B cell (primary cell): ENCODE data around the gene TTC27. TPM values are rescaled to one million over a fixed set of nuclear protein-coding genes. Genes with fewer than 3 reads are reported as not detected.

ENCODE experiments used
- ATAC-seq: fragments of 200-7000 bp; cut with Tn5 transposase; one replicate; pipeline ENCODE4 v1.10.0; 2021; ENCODE audit warnings: low read depth, mild to moderate bottlenecking, moderate number of reproducible peaks, moderate library complexity
- CTCF ChIA-PET: fragments of 350-600 bp; sonication (Branson Sonifier 250); formaldehyde crosslinking; loops from one replicate; lab custom pipeline; 2021; ENCODE audit warnings: antibody characterized with exemption, inconsistent platforms; lab: Charles Lee
- POLR2A ChIA-PET: fragments of 350-600 bp; sonication (Branson Sonifier 250); formaldehyde crosslinking; loops from one replicate; lab custom pipeline; 2021; ENCODE audit warnings: antibody characterized with exemption; lab: Charles Lee
- DNase-seq: peaks from one replicate; pipeline ENCODE4 v3.0.0; 2013
- H2AFZ ChIP-seq: 2 replicates; pipeline ENCODE4 v1.6.1; 2012; ENCODE audit warnings: mild to moderate bottlenecking, low read depth, low read length; ENCODE audit not compliant: insufficient read depth, poor library complexity, severe bottlenecking
- H3K27ac ChIP-seq, 2 donors: 1 replicate in 1 of 2; 2 replicates in 1 of 2; pipeline ENCODE4 v1.5.1; 2012 to 2013; ENCODE audit warnings: low read length in 2 of 2, mild to moderate bottlenecking in 2 of 2, moderate library complexity in 1 of 2
- H3K27me3 ChIP-seq, 4 experiments: fragments of 200-600 bp in 1 of 4; sonication (generic) in 1 of 4; replicated peaks in 1 of 4; 1 replicate in 2 of 4; 2 replicates in 2 of 4; pipeline versions ENCODE4 v1.6.1 to v1.7.0; 2013 to 2016; ENCODE audit warnings: low read length in 3 of 4, mild to moderate bottlenecking in 2 of 4, mixed read lengths in 1 of 4, moderate library complexity in 1 of 4; ENCODE audit not compliant: insufficient read depth in 4 of 4, control insufficient read depth in 3 of 4; ENCODE audit errors: control extremely low read depth in 1 of 4
- H3K36me3 ChIP-seq, 2 experiments: replicated peaks in 1 of 2; 1 replicate in 1 of 2; 2 replicates in 1 of 2; pipeline versions ENCODE4 v1.6.1 to v1.7.1; 2013; ENCODE audit warnings: low read length in 1 of 2; ENCODE audit not compliant: insufficient read depth in 2 of 2, control insufficient read depth in 1 of 2; ENCODE audit errors: control extremely low read depth in 1 of 2, extremely low read depth in 1 of 2
- H3K4me1 ChIP-seq, 2 donors: fragments of 200-600 bp in 1 of 2; sonication (generic) in 1 of 2; 1 replicate in 1 of 2; 2 replicates in 1 of 2; pipeline versions ENCODE4 v1.5.1 to v1.6.1; 2013 to 2017; ENCODE audit warnings: low read length in 2 of 2; ENCODE audit not compliant: control insufficient read depth in 2 of 2, insufficient read depth in 2 of 2
- H3K4me2 ChIP-seq: replicated peaks from 2 replicates; pipeline ENCODE3; 2012; ENCODE audit warnings: mild to moderate bottlenecking, low read depth, low read length; ENCODE audit not compliant: poor library complexity, severe bottlenecking
- H3K4me3 ChIP-seq, 5 experiments: fragments of 200-600 bp in 1 of 5; sonication (generic) in 1 of 5; 1 replicate in 3 of 5; 2 replicates in 2 of 5; pipeline versions ENCODE4 v1.5.1 to v1.7.0; 2011 to 2016; ENCODE audit warnings: low read length in 4 of 5, mild to moderate bottlenecking in 4 of 5, low read depth in 2 of 5, control low read depth in 1 of 5, moderate library complexity in 1 of 5; ENCODE audit not compliant: insufficient read depth in 1 of 5; ENCODE audit errors: control extremely low read depth in 1 of 5, extremely low read depth in 1 of 5
- H3K79me2 ChIP-seq: fragments of 200-600 bp; sonication (generic); one replicate; pipeline ENCODE4 v1.6.0; 2016; ENCODE audit warnings: low read length; ENCODE audit not compliant: control insufficient read depth, insufficient read depth
- H3K9ac ChIP-seq: fragments of 200-600 bp; sonication (generic); 2 replicates; pipeline ENCODE4 v1.6.1; 2017; ENCODE audit warnings: mild to moderate bottlenecking, low read length, moderate library complexity
- H3K9me3 ChIP-seq, 3 donors: one replicate each; pipeline versions ENCODE4 v1.6.1 to v1.7.1; 2013; ENCODE audit warnings: low read length in 2 of 3; ENCODE audit not compliant: control insufficient read depth in 2 of 3, insufficient read depth in 1 of 3; ENCODE audit errors: control extremely low read depth in 1 of 3
- H4K20me1 ChIP-seq: 2 replicates; pipeline ENCODE4 v1.6.0; 2012; ENCODE audit warnings: mild to moderate bottlenecking, low read length; ENCODE audit not compliant: insufficient read depth, control insufficient read depth, poor library complexity, severe bottlenecking
- H3K27ac Mint-ChIP-seq: one replicate; pipeline ENCODE4 v1.8.0; 2021; ENCODE audit warnings: mixed read lengths
- H3K27me3 Mint-ChIP-seq: one replicate; pipeline ENCODE4 v1.8.0; 2021; ENCODE audit warnings: mixed read lengths
- H3K4me1 Mint-ChIP-seq: one replicate; pipeline ENCODE4 v1.8.0; 2021; ENCODE audit warnings: mixed read lengths
- H3K4me3 Mint-ChIP-seq: one replicate; pipeline ENCODE4 v1.8.0; 2021; ENCODE audit warnings: mixed read lengths
- H3K9me3 Mint-ChIP-seq: one replicate; pipeline ENCODE4 v1.8.0; 2022; ENCODE audit warnings: mixed read lengths; ENCODE audit not compliant: insufficient read depth
- CTCF ChIP-seq: fragments of 200-600 bp; IDR thresholded peaks from one replicate; pipeline ENCODE4 v1.8.0; 2022; ENCODE audit warnings: antibody characterized with exemption, mild to moderate bottlenecking
- EZH2 ChIP-seq: IDR thresholded peaks from 2 replicates; pipeline ENCODE4 v1.6.1; 2012; ENCODE audit warnings: borderline replicate concordance, low read depth, mild to moderate bottlenecking, moderate library complexity, low read length; ENCODE audit not compliant: insufficient read depth, poor library complexity, severe bottlenecking
- WGBS: methylation state at CpG from one replicate; pipeline ENCODE4 v1.1.5; 2013; ENCODE audit warnings: missing lambda C conversion rate; ENCODE audit not compliant: insufficient coverage; 5-methylcytosine and 5-hydroxymethylcytosine counted together
- intact Hi-C: fragments of 100-400 bp; cut with micrococcal nuclease; formaldehyde crosslinking; loops from one replicate; pipeline ENCODE4 v1.10.0; 2022
- polyA plus RNA-seq: library from polyadenylated mRNA; depleted of rRNA; stranded (reverse); fragments of >200 nt; gene quantifications from 2 replicates; pipeline ENCODE4 v1.2.3, GENCODE V29; 2012
- total RNA-seq, 2 donors: library from RNA; stranded (reverse); fragments of 120-200 nt in 1 of 2; gene quantifications; 1 replicate in 1 of 2; 2 replicates in 1 of 2; pipeline versions ENCODE4 v1.2.3 to v1.2.4, GENCODE V29; 2013 to 2022

Gene TTC27
- total and polyA plus RNA-seq, 2 donors (not counting 1 experiment from before 2014, with no cell fraction given), result 22.7 to 28.5 TPM

GRCh38 chr2:32701806-32702205 is 74.0 kb downstream of the TTC27 start:
- no peaks in the 10 kb centered on the region for H3K79me2 ChIP-seq
- DNase-seq (no peak), ATAC-seq (no peak)
- H3K4me3 ChIP-seq, result no peak overlapping the region
- H2AFZ ChIP-seq, result no peak overlapping the region
- H3K9me3 Mint-ChIP-seq, result no peaks in the 10 kb centered on the region
- H3K36me3 ChIP-seq, result peaks cover 0 to 25% of the 10 kb centered on the region in 2 experiments
- no peaks in the 10 kb centered on the region for H3K4me1 Mint-ChIP-seq
- H3K4me1 ChIP-seq, result no peaks in the 10 kb centered on the region
- H3K27me3 Mint-ChIP-seq, result no peaks in the 10 kb centered on the region
- no peaks in the 10 kb centered on the region for H3K27me3 ChIP-seq
- TF ChIP-seq EZH2 (no peak), CTCF (no peak)
- H4K20me1 ChIP-seq, result no peaks in the 10 kb centered on the region
- WGBS, result no CpG with 5 or more reads among the region's 5 CpGs
- ChIA-PET POLR2A (no interaction called here), CTCF (interaction anchor here (0.6 kb wide), 1 partner anchor 605 kb away, joined by 5 read pairs; no protein-coding TSS in a partner anchor)
- no peak overlapping the region for H3K4me2 ChIP-seq
- no peak overlapping the region for H3K27ac ChIP-seq
- no peak overlapping the region for H3K27ac Mint-ChIP-seq
- H3K4me3 Mint-ChIP-seq, result no peak overlapping the region
- no peaks in the 10 kb centered on the region for H3K9me3 ChIP-seq
- H3K9ac ChIP-seq, result no peak overlapping the region
- intact Hi-C loops, result no loop called here

- intact Hi-C loops, result no loop called here
- ChIA-PET CTCF (interaction anchor here (0.6 kb wide), 1 partner anchor 606 kb away, joined by 5 read pairs; no protein-coding TSS in a partner anchor), POLR2A (no interaction called here)
- no peak overlapping the region for H3K4me3 Mint-ChIP-seq
- DNase-seq (no peak), ATAC-seq (no peak)
- Histone ChIP-seq H3K4me2 (no peak overlapping the region), H3K9me3 (no peaks in the 10 kb centered on the region), H2AFZ (no peak overlapping the region), H3K27ac (no peak overlapping the region), H3K4me1 (no peaks in the 10 kb centered on the region), H4K20me1 (no peaks in the 10 kb centered on the region), H3K4me3 (no peak overlapping the region), H3K36me3 (peaks cover 0 to 26% of the 10 kb centered on the region in 2 experiments), H3K79me2 (no peaks in the 10 kb centered on the region), H3K27me3 (no peaks in the 10 kb centered on the region), H3K9ac (no peak overlapping the region)
- TF ChIP-seq CTCF (no peak), EZH2 (no peak)
- no CpG with 5 or more reads among the region's 5 CpGs for WGBS
- no peaks in the 10 kb centered on the region for H3K27me3 Mint-ChIP-seq
- no peaks in the 10 kb centered on the region for H3K9me3 Mint-ChIP-seq
- no peaks in the 10 kb centered on the region for H3K4me1 Mint-ChIP-seq
- H3K27ac Mint-ChIP-seq, result no peak overlapping the region
These were observed 74.6 kb downstream of the TTC27 start for GRCh38 chr2:32702303-32703064.
